ENCODE data around the gene FEM1C.

Gene FEM1C

GRCh38 chr5:115557667-115558387 is 13.3 kb upstream of the FEM1C start:
- no peak for DNase-seq (ENCODE audit: low read depth in 2 of 2)

- DNase-seq (ENCODE audit: low read depth in 2 of 2) = no peak
Measured at GRCh38 chr5:115556276-115556675, 11.7 kb upstream of the FEM1C start.

GRCh38 chr5:115555084-115555633 is 10.6 kb upstream of the FEM1C start:
- no peak for DNase-seq (ENCODE audit: low read depth in 2 of 2)

GRCh38 chr5:115553082-115553481 is 8.5 kb upstream of the FEM1C start:
- DNase-seq (ENCODE audit: low read depth in 2 of 2) = no peak

- DNase-seq (ENCODE audit: low read depth in 2 of 2) = no peak
Measured at GRCh38 chr5:115551415-115551814, 6.8 kb upstream of the FEM1C start.

- no peak for DNase-seq (ENCODE audit: low read depth in 2 of 2)
Measured at GRCh38 chr5:115549154-115549553, 4.6 kb upstream of the FEM1C start.

GRCh38 chr5:115548683-115549082 is 4.1 kb upstream of the FEM1C start:
- no peak for DNase-seq (ENCODE audit: low read depth in 2 of 2)

- no peak for DNase-seq (ENCODE audit: low read depth in 2 of 2)
Measured at GRCh38 chr5:115545351-115545882, 842 bp upstream of the FEM1C start.

- DNase-seq (ENCODE audit: low read depth in 2 of 2) = peak; percentile 7 to 34
Measured at GRCh38 chr5:115544043-115544435, 536 bp downstream of the FEM1C start.

GRCh38 chr5:115543365-115544042 is 1.1 kb downstream of the FEM1C start:
- peak in 1 of 2 donors; percentile 35 for DNase-seq (ENCODE audit: low read depth in 2 of 2)

GRCh38 chr5:115542651-115543364 is 1.8 kb downstream of the FEM1C start:
- no peak for DNase-seq (ENCODE audit: low read depth in 2 of 2)

GRCh38 chr5:115542086-115542485 is 2.5 kb downstream of the FEM1C start:
- DNase-seq (ENCODE audit: low read depth in 2 of 2) = no peak

- DNase-seq (ENCODE audit: low read depth in 2 of 2) = no peak
Measured at GRCh38 chr5:115541611-115542010, 3.0 kb downstream of the FEM1C start.

- DNase-seq (ENCODE audit: low read depth in 2 of 2) = no peak
Measured at GRCh38 chr5:115535479-115536035, 9.0 kb downstream of the FEM1C start.

- DNase-seq (ENCODE audit: low read depth in 2 of 2) = no peak
Measured at GRCh38 chr5:115532517-115532916, 12.1 kb downstream of the FEM1C start.

- DNase-seq (ENCODE audit: low read depth in 2 of 2) = no peak
Measured at GRCh38 chr5:115531787-115532367, 12.7 kb downstream of the FEM1C start.

- no peak for DNase-seq (ENCODE audit: low read depth in 2 of 2)
Measured at GRCh38 chr5:115531380-115531779, 13.2 kb downstream of the FEM1C start.

GRCh38 chr5:115530426-115530825 is 14.1 kb downstream of the FEM1C start:
- DNase-seq (ENCODE audit: low read depth in 2 of 2) = no peak

GRCh38 chr5:115526604-115527003 is 18.0 kb downstream of the FEM1C start:
- DNase-seq (ENCODE audit: low read depth in 2 of 2) = no peak

- no peak for DNase-seq (ENCODE audit: low read depth in 2 of 2)
Measured at GRCh38 chr5:115524199-115524847, 20.3 kb downstream of the FEM1C start.

GRCh38 chr5:115522832-115523403 is 21.7 kb downstream of the FEM1C start:
- DNase-seq (ENCODE audit: low read depth in 2 of 2) = no peak
